ENCODE results near the gene RPS6KA2.
"Not testable (repeated sequence)": the region's sequence is repeated elsewhere in the genome, so short reads cannot be mapped to it uniquely, and the experiment has no call there.

- not testable (repeated sequence) for TF ChIP-seq CTCF (conservative IDR thresholded peaks at IDR 0.05; ENCODE audit: low read depth in 2 of 2); EZH2phosphoT487 (IDR thresholded peaks at IDR 0.05; ENCODE audit: unreplicated experiment); NANOG (IDR thresholded peaks at IDR 0.05; ENCODE audit: borderline replicate concordance); POLR2AphosphoS5 (IDR thresholded peaks at IDR 0.05; ENCODE audit: low read depth); CREB1 (CRISPR knock-in tag; IDR thresholded peaks at IDR 0.05; ENCODE audit: low read depth); EZH2 (IDR thresholded peaks at IDR 0.05; ENCODE audit: low read depth, unreplicated experiment)
Measured at GRCh38 chr6:166581801-166582200, 45.2 kb downstream of the RPS6KA2 start.
